ENCODE data around the gene KCNMA1. TPM values are rescaled to one million over a fixed set of nuclear protein-coding genes. Genes with fewer than 3 reads are reported as not detected.

The KCNMA1 gene
- total and polyA plus RNA-seq, 9 of the 15 experiments (the other 6 are each of a cell fraction or from before 2014, with no cell fraction given): 0.01 to 0.95 (median 0.15) TPM; not detected in 4

- H3K27me3 ChIP-seq (ENCODE audit: control insufficient read depth in 2 of 2, insufficient read depth in 2 of 2, low read length in 2 of 2): no peaks in the 10 kb centered on the region
- no peak overlapping the region for H2AFZ ChIP-seq (ENCODE audit: low read depth, low read length)
- CTCF ChIA-PET (ENCODE audit: low intra/inter-chr PET ratio): no interaction called here
- intact Hi-C loops (cut with micrococcal nuclease) (no loop called here), in situ Hi-C loops (cut with MboI) (no loop called here)
- H3K9me1 ChIP-seq (ENCODE audit: control insufficient read depth, insufficient read depth, low read length): no peaks in the 10 kb centered on the region
- no peak overlapping the region for H3K4me3 ChIP-seq
- no peak overlapping the region for H3K4me2 ChIP-seq (ENCODE audit: insufficient read depth, low read length)
- FAIRE-seq: no peak
- no peak overlapping the region for H3K27ac ChIP-seq (ENCODE audit: extremely low read depth, low read depth, low read length)
- no peak overlapping the region for H3K9ac ChIP-seq (ENCODE audit: insufficient read depth in 1 of 2, low read depth in 2 of 2, low read length in 2 of 2)
- 0% methylated on average over 3 of the region's 3 CpGs for WGBS (ENCODE audit: insufficient coverage, low coverage, missing lambda C conversion rate)
- no peaks in the 10 kb centered on the region for H3K36me3 ChIP-seq (ENCODE audit: control insufficient read depth, insufficient read depth, low read length)
- DNase-seq (ENCODE audit: extremely low read depth in 1 of 4, low spot score in 3 of 4): no peak
- BruUV-seq (replicated peaks): no TSS peak
- H4K20me1 ChIP-seq (replicated peaks; ENCODE audit: control insufficient read depth, insufficient read depth, low read length): no peaks in the 10 kb centered on the region
- no peak for ATAC-seq
- TF ChIP-seq MCM3 (IDR thresholded peaks at IDR 0.05) (no peak), RHOXF2B (CRISPR knock-in tag; conservative IDR thresholded peaks at IDR 0.05) (no peak), POLR2AphosphoS2 (IDR thresholded peaks at IDR 0.05; ENCODE audit: low read length) (no peak), POLR2AphosphoS5 (IDR thresholded peaks at IDR 0.05; ENCODE audit: control insufficient read depth, insufficient read depth, low read depth, low read length) (no peak)
- no peaks in the 10 kb centered on the region for H3K9me3 ChIP-seq (replicated peaks; ENCODE audit: control insufficient read depth, insufficient read depth, low read depth, low read length)
- H3K79me2 ChIP-seq (ENCODE audit: control insufficient read depth, insufficient read depth, low read length): no peaks in the 10 kb centered on the region
- POLR2A ChIA-PET: no interaction called here
- no peaks in the 10 kb centered on the region for H3K4me1 ChIP-seq (replicated peaks in 1 of 2; ENCODE audit: control insufficient read depth in 2 of 2, insufficient read depth in 2 of 2, low read length in 2 of 2)
Observed at GRCh38 chr10:76901701-76902100, 735.9 kb downstream of the KCNMA1 start.

GRCh38 chr10:76899490-76899889 lies 738.1 kb downstream of the KCNMA1 start:
- no peak for FAIRE-seq
- H3K36me3 ChIP-seq (ENCODE audit: control insufficient read depth, insufficient read depth, low read length): no peaks in the 10 kb centered on the region
- no peak overlapping the region for H2AFZ ChIP-seq (ENCODE audit: low read depth, low read length)
- H3K27me3 ChIP-seq (ENCODE audit: control insufficient read depth in 2 of 2, insufficient read depth in 2 of 2, low read length in 2 of 2): no peaks in the 10 kb centered on the region
- in situ Hi-C loops (cut with MboI) (no loop called here), intact Hi-C loops (cut with micrococcal nuclease) (no loop called here)
- no TSS peak for BruUV-seq (replicated peaks)
- no peak overlapping the region for H3K9ac ChIP-seq (ENCODE audit: insufficient read depth in 1 of 2, low read depth in 2 of 2, low read length in 2 of 2)
- ChIA-PET CTCF (ENCODE audit: low intra/inter-chr PET ratio) (no interaction called here), POLR2A (no interaction called here)
- no peak for ATAC-seq
- no peaks in the 10 kb centered on the region for H3K4me1 ChIP-seq (replicated peaks in 1 of 2; ENCODE audit: control insufficient read depth in 2 of 2, insufficient read depth in 2 of 2, low read length in 2 of 2)
- H3K9me3 ChIP-seq (replicated peaks; ENCODE audit: control insufficient read depth, insufficient read depth, low read depth, low read length): no peaks in the 10 kb centered on the region
- H3K9me1 ChIP-seq (ENCODE audit: control insufficient read depth, insufficient read depth, low read length): no peaks in the 10 kb centered on the region
- no peak overlapping the region for H3K27ac ChIP-seq (ENCODE audit: extremely low read depth, low read depth, low read length)
- no peaks in the 10 kb centered on the region for H4K20me1 ChIP-seq (replicated peaks; ENCODE audit: control insufficient read depth, insufficient read depth, low read length)
- H3K4me3 ChIP-seq: no peak overlapping the region
- no peaks in the 10 kb centered on the region for H3K79me2 ChIP-seq (ENCODE audit: control insufficient read depth, insufficient read depth, low read length)
- DNase-seq (ENCODE audit: extremely low read depth in 1 of 4, low spot score in 3 of 4): no peak
- no peak for TF ChIP-seq MAFF (IDR thresholded peaks at IDR 0.05; ENCODE audit: low read length)
- no peak for TF ChIP-seq RBM14 (IDR thresholded peaks at IDR 0.05; ENCODE audit: borderline replicate concordance, insufficient read depth, low read depth, low read length)
- TF ChIP-seq ZFP1 (CRISPR knock-in tag; IDR thresholded peaks at IDR 0.05): no peak
- TF ChIP-seq SRSF9 (IDR thresholded peaks at IDR 0.05; ENCODE audit: borderline replicate concordance, low read depth, low read length): no peak
- no peak for TF ChIP-seq PURB (CRISPR knock-in tag; IDR thresholded peaks at IDR 0.05; ENCODE audit: low read depth)
- TF ChIP-seq RBM22 (IDR thresholded peaks at IDR 0.05; ENCODE audit: low read depth, low read length, poor library complexity, severe bottlenecking): no peak
- TF ChIP-seq ZBTB8A (IDR thresholded peaks at IDR 0.05; ENCODE audit: partially characterized antibody): no peak
- TF ChIP-seq ZNF239 (CRISPR knock-in tag; IDR thresholded peaks at IDR 0.05): no peak
- TF ChIP-seq MIER1 (IDR thresholded peaks at IDR 0.05; ENCODE audit: low read depth): no peak
- no peak overlapping the region for H3K4me2 ChIP-seq (ENCODE audit: insufficient read depth, low read length)
